HepG2 (cell line): ENCODE results near the gene CA6.

Source experiments
- BRCA1 ChIP-seq: sonication (generic); formaldehyde crosslinking; IDR thresholded peaks from 2 replicates; pipeline ENCODE4 v1.4.0; 2020; ENCODE audit warnings: missing genetic modification reagents
- HDAC1 ChIP-seq: sonication (generic); formaldehyde crosslinking; IDR thresholded peaks from 2 replicates; pipeline ENCODE4 v1.5.1; 2020; ENCODE audit warnings: mild to moderate bottlenecking, missing genetic modification reagents
- PHF21A ChIP-seq: sonication (generic); formaldehyde crosslinking; IDR thresholded peaks from 2 replicates; pipeline ENCODE4 v1.5.0; 2020; ENCODE audit warnings: mild to moderate bottlenecking, missing genetic modification reagents
- RFX5 ChIP-seq: IDR thresholded peaks from 2 replicates; pipeline ENCODE4 v1.6.1; 2011; ENCODE audit warnings: low read depth, low read length, improper control_type of control experiment
- TOE1 ChIP-seq: sonication (generic); formaldehyde crosslinking; IDR thresholded peaks from 2 replicates; pipeline ENCODE4 v1.4.0; 2020; ENCODE audit warnings: mild to moderate bottlenecking, missing genetic modification reagents
- USF2 ChIP-seq, 2 experiments: sonication (generic) in 1 of 2; formaldehyde crosslinking in 1 of 2; IDR thresholded peaks; 2 replicates each; pipeline versions ENCODE4 v1.5.1 to v1.6.1; 2011 to 2020; ENCODE audit warnings: borderline replicate concordance in 1 of 2, low read depth in 1 of 2, low read length in 1 of 2, mild to moderate bottlenecking in 1 of 2, missing genetic modification reagents in 1 of 2, moderate library complexity in 1 of 2

GRCh38 chr1:9009438-9010370 is 64.0 kb downstream of the CA6 start:
- TF ChIP-seq BRCA1 (CRISPR knock-in tag) (no peak), HDAC1 (no peak), PHF21A (CRISPR knock-in tag) (no peak), USF2 (IDR thresholded peaks at IDR 0.05; ENCODE audit: low read depth, low read length) (no peak), USF2 (CRISPR knock-in tag; IDR thresholded peaks at IDR 0.05; ENCODE audit: borderline replicate concordance) (no peak), RFX5 (no peak), TOE1 (no peak)
